ENCODE data around the gene SGPP1. TPM values are rescaled to one million over a fixed set of nuclear protein-coding genes. Genes with fewer than 3 reads are reported as not detected.

Gene SGPP1
- total and polyA plus RNA-seq, 2 of the 4 experiments (the other 2 are of a cell fraction) = 8.6 to 11.1 TPM

DNA sequence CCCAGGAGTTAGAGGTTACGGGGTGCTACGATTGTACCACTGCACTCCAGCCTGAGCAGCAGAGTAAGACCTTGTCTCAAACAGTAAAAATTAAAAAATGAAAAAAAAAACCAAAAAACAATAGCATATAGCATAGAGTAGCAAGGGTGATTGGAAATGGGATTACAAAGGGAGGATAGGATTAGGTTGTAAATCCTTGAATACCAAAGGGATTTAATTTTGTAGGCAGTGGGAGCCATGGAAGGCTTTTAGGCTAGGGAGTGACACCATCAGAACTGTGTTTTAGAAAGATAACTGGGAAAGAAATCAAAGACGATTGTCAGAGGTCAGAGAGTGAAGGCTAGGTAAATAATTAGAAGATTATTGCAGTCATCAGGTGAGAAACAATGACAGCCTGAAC, 2.8 kb upstream of the SGPP1 start:
- no peaks in the 10 kb centered on the region for H3K9me3 ChIP-seq (ENCODE audit: control insufficient read depth, insufficient read depth, low read length)
- no peak for ATAC-seq (ENCODE audit: low read depth)
- no peak overlapping the region for H2BK15ac ChIP-seq (ENCODE audit: low read depth, low read length)
- H2AFZ ChIP-seq (replicated peaks; ENCODE audit: low read length, poor library complexity) = no peak overlapping the region
- no peak overlapping the region for H3K4me3 ChIP-seq (ENCODE audit: insufficient read depth, low read depth, low read length)
- no peaks in the 10 kb centered on the region for H3K36me3 ChIP-seq (ENCODE audit: control insufficient read depth, insufficient read depth, low read length)
- no peak overlapping the region for H3K18ac ChIP-seq (ENCODE audit: low read depth, low read length)
- H3K9me1 ChIP-seq (ENCODE audit: insufficient read depth, low read length) = no peaks in the 10 kb centered on the region
- no peaks in the 10 kb centered on the region for H3K4me1 ChIP-seq (ENCODE audit: control insufficient read depth, insufficient read depth, low read length)
- H2AK9ac ChIP-seq (replicated peaks; ENCODE audit: low read depth, low read length, poor library complexity) = no peak overlapping the region
- peaks cover 5 to 11% of the 10 kb centered on the region in 2 experiments; a peak in 3 of 4 replicates for H3K79me1 ChIP-seq (ENCODE audit: low read depth in 1 of 2, low read length in 2 of 2)
- in situ Hi-C loops (cut with MboI; ENCODE audit: low sequenced_read_pairs) = no loop called here
- TF ChIP-seq FOS (IDR thresholded peaks at IDR 0.05; ENCODE audit: low read depth, low read length) = no peak
- TF ChIP-seq, protein P1, sequence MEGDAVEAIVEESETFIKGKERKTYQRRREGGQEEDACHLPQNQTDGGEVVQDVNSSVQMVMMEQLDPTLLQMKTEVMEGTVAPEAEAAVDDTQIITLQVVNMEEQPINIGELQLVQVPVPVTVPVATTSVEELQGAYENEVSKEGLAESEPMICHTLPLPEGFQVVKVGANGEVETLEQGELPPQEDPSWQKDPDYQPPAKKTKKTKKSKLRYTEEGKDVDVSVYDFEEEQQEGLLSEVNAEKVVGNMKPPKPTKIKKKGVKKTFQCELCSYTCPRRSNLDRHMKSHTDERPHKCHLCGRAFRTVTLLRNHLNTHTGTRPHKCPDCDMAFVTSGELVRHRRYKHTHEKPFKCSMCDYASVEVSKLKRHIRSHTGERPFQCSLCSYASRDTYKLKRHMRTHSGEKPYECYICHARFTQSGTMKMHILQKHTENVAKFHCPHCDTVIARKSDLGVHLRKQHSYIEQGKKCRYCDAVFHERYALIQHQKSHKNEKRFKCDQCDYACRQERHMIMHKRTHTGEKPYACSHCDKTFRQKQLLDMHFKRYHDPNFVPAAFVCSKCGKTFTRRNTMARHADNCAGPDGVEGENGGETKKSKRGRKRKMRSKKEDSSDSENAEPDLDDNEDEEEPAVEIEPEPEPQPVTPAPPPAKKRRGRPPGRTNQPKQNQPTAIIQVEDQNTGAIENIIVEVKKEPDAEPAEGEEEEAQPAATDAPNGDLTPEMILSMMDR (conservative IDR thresholded peaks at IDR 0.05; ENCODE audit: low read depth, low read length) = no peak
- TF ChIP-seq CHD1 (IDR thresholded peaks at IDR 0.05; ENCODE audit: low read depth, low read length) = no peak
- no peak for TF ChIP-seq MAFK (IDR thresholded peaks at IDR 0.05; ENCODE audit: low read depth, low read length)
- no peak for TF ChIP-seq BHLHE40 (IDR thresholded peaks at IDR 0.05; ENCODE audit: low read depth, low read length)
- no peak for TF ChIP-seq SMC3 (IDR thresholded peaks at IDR 0.05; ENCODE audit: low read depth, low read length)
- H2BK5ac ChIP-seq (ENCODE audit: low read depth, low read length, poor library complexity, severe bottlenecking) = no peak overlapping the region
- BruUV-seq (replicated peaks) = no TSS peak
- no peak overlapping the region for H3K27ac ChIP-seq (ENCODE audit: insufficient read depth, low read length)
- no peak overlapping the region for H2AK5ac ChIP-seq (ENCODE audit: low read depth, low read length)
- no peak overlapping the region for H3K56ac ChIP-seq (ENCODE audit: extremely low read depth, insufficient read depth, low read length)
- no peak overlapping the region for H3K14ac ChIP-seq (replicated peaks; ENCODE audit: low read depth, low read length)
- H4K20me1 ChIP-seq (ENCODE audit: insufficient read depth, low read length) = no peaks in the 10 kb centered on the region; the same call in 1 of the 2 replicates
- 29% methylated on average over 1 of the region's 3 CpGs; no CpG with 5 or more reads in 1 of the 2 experiments for WGBS, 2 experiments (ENCODE audit: extremely low coverage in 2 of 2, insufficient read length in 1 of 2)
- intact Hi-C loops (cut with micrococcal nuclease) = no loop called here
- dilution Hi-C loops (cut with HindIII; ENCODE audit: low sequenced_read_pairs, unreplicated experiment) = no loop called here
- no peak overlapping the region for H3K4ac ChIP-seq (ENCODE audit: low read depth, low read length)
- POLR2A ChIA-PET (ENCODE audit: unreplicated experiment) = no interaction called here
- no peak overlapping the region for H3K9ac ChIP-seq (ENCODE audit: low read depth, low read length)
- no peak overlapping the region for H3K23ac ChIP-seq (ENCODE audit: low read depth, low read length)
- DNase-seq = no peak
- H4K91ac ChIP-seq (ENCODE audit: insufficient read depth, low read depth, low read length) = no peak overlapping the region
- no peak overlapping the region for H4K8ac ChIP-seq (ENCODE audit: low read depth in 2 of 2, low read length in 2 of 2)
- H3K4me2 ChIP-seq (ENCODE audit: low read depth, low read length) = no peak overlapping the region
- CTCF ChIA-PET = no interaction called here
- no peak overlapping the region for H2BK20ac ChIP-seq (ENCODE audit: low read depth, low read length)
- no peak overlapping the region for H2BK120ac ChIP-seq (ENCODE audit: low read depth, low read length)
- peaks cover 2% of the 10 kb centered on the region for H3K27me3 ChIP-seq (ENCODE audit: control insufficient read depth, insufficient read depth, low read length)
- H4K5ac ChIP-seq (ENCODE audit: low read depth, low read length) = no peak overlapping the region
